Activated T-cell treated with anti-CD3 and anti-CD28 coated beads, Interleukin-2, amount 50 U/mL, for 72 hours (primary cell): ENCODE measurements around the gene PDGFC. TPM values are rescaled to one million over a fixed set of nuclear protein-coding genes. Genes with fewer than 3 reads are reported as not detected.
A peak's percentile ranks its signal among the peaks of the same experiment; 100 is the strongest.

Source experiments
- ATAC-seq, 2 donors: fragments of 150-1000 bp; cut with Tn5 transposase; replicated peaks in 1 of 2; 2 replicates each; pipeline ENCODE4 v1.10.0; 2021; ENCODE audit warnings: moderate library complexity in 2 of 2, mild to moderate bottlenecking in 1 of 2
- DNase-seq, 2 donors: peaks; one replicate each; pipeline ENCODE4 v3.0.0; 2021 to 2022; ENCODE audit warnings: mixed read lengths in 1 of 2
- H3K27ac Mint-ChIP-seq: one replicate; pipeline ENCODE4 v1.8.0; 2022; ENCODE audit warnings: mild to moderate bottlenecking, moderate library complexity, mixed read lengths
- H3K27me3 Mint-ChIP-seq: one replicate; pipeline ENCODE4 v1.8.0; 2022; ENCODE audit warnings: low read depth, mixed read lengths
- H3K36me3 Mint-ChIP-seq, 2 donors: one replicate each; pipeline ENCODE4 v1.8.0; 2022; ENCODE audit warnings: mixed read lengths in 2 of 2, mild to moderate bottlenecking in 1 of 2; ENCODE audit not compliant: insufficient read depth in 2 of 2
- H3K4me1 Mint-ChIP-seq: one replicate; pipeline ENCODE4 v1.8.0; 2022; ENCODE audit warnings: low read depth, mixed read lengths
- H3K4me3 Mint-ChIP-seq, 2 donors: one replicate each; pipeline ENCODE4 v1.8.0; 2022; ENCODE audit warnings: mild to moderate bottlenecking in 2 of 2, mixed read lengths in 2 of 2, moderate library complexity in 2 of 2
- H3K9me3 Mint-ChIP-seq, 2 donors: one replicate each; pipeline ENCODE4 v1.8.0; 2022; ENCODE audit warnings: mixed read lengths in 2 of 2
- total RNA-seq, 2 donors: library from RNA; stranded (reverse); gene quantifications; one replicate each; pipeline ENCODE4 v1.2.3, GENCODE V29; 2022

PDGFC gene
- total RNA-seq, 2 donors from 2014 or later = not detected

- Mint-ChIP-seq H3K36me3 (no peaks in the 10 kb centered on the region), H3K9me3 (peaks cover 0 to 3% of the 10 kb centered on the region in 2 donors), H3K27ac (no peak overlapping the region), H3K4me3 (no peak overlapping the region), H3K4me1 (no peaks in the 10 kb centered on the region), H3K27me3 (no peaks in the 10 kb centered on the region)
- ATAC-seq (no peak), DNase-seq (no peak)
Observed at GRCh38 chr4:156771171-156771837, 200.3 kb downstream of the PDGFC start.

GRCh38 chr4:156770140-156770539 lies 201.5 kb downstream of the PDGFC start:
- no peak overlapping the region for H3K27ac Mint-ChIP-seq
- no peaks in the 10 kb centered on the region for H3K36me3 Mint-ChIP-seq
- ATAC-seq (no peak), DNase-seq (no peak)
- no peaks in the 10 kb centered on the region for H3K27me3 Mint-ChIP-seq
- H3K4me3 Mint-ChIP-seq = no peak overlapping the region
- H3K4me1 Mint-ChIP-seq = no peaks in the 10 kb centered on the region
- peaks cover 0 to 3% of the 10 kb centered on the region in 2 donors for H3K9me3 Mint-ChIP-seq

DNA sequence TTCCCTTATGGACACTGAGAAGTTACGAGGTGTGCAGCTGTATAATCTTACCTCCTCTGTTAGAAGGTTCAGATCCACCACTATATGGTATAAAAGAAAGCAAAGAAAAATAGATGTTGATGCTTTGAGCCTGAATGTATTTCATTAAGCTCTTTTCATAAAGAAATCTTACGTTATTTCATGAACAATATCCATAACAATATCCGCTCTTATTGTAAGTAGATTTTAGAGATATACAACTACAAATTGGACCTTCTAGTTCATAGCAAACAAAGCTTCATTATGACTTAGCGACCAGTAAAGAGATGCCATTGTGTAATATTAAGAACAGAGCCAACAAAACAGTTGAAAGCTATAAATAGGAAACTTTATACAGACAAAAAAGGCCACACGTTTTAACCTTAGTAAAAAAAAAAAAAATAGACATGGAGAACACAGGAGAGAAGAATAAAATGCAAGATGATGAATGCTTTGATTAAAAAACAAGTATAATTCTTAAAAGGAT lies 203.6 kb downstream of the PDGFC start:
- Mint-ChIP-seq H3K4me3 (no peak overlapping the region), H3K4me1 (no peaks in the 10 kb centered on the region), H3K27me3 (no peaks in the 10 kb centered on the region), H3K27ac (peak overlapping the region; percentile 46), H3K36me3 (no peaks in the 10 kb centered on the region), H3K9me3 (peaks cover 0 to 3% of the 10 kb centered on the region in 2 donors)
- DNase-seq (no peak), ATAC-seq (no peak)

GRCh38 chr4:156766846-156767245 lies 204.8 kb downstream of the PDGFC start:
- no peaks in the 10 kb centered on the region for H3K9me3 Mint-ChIP-seq
- no peaks in the 10 kb centered on the region for H3K4me1 Mint-ChIP-seq
- H3K27me3 Mint-ChIP-seq = no peaks in the 10 kb centered on the region
- H3K36me3 Mint-ChIP-seq = no peaks in the 10 kb centered on the region
- no peak overlapping the region for H3K4me3 Mint-ChIP-seq
- H3K27ac Mint-ChIP-seq = no peak overlapping the region
- ATAC-seq (no peak), DNase-seq (no peak)

- Mint-ChIP-seq H3K9me3 (no peaks in the 10 kb centered on the region), H3K27me3 (no peaks in the 10 kb centered on the region), H3K4me1 (no peaks in the 10 kb centered on the region), H3K36me3 (no peaks in the 10 kb centered on the region), H3K4me3 (no peak overlapping the region), H3K27ac (no peak overlapping the region)
- no peak for DNase-seq
- no peak for ATAC-seq
Observed at GRCh38 chr4:156765277-156765676, 206.3 kb downstream of the PDGFC start.

GRCh38 chr4:156764846-156765245 lies 206.8 kb downstream of the PDGFC start:
- Mint-ChIP-seq H3K27me3 (no peaks in the 10 kb centered on the region), H3K27ac (no peak overlapping the region), H3K9me3 (no peaks in the 10 kb centered on the region), H3K4me3 (no peak overlapping the region), H3K4me1 (no peaks in the 10 kb centered on the region), H3K36me3 (no peaks in the 10 kb centered on the region)
- DNase-seq = no peak
- no peak for ATAC-seq

- H3K4me3 Mint-ChIP-seq = no peak overlapping the region
- ATAC-seq (no peak), DNase-seq (no peak)
- no peaks in the 10 kb centered on the region for H3K9me3 Mint-ChIP-seq
- no peaks in the 10 kb centered on the region for H3K27me3 Mint-ChIP-seq
- H3K27ac Mint-ChIP-seq = no peak overlapping the region
- H3K36me3 Mint-ChIP-seq = no peaks in the 10 kb centered on the region
- no peaks in the 10 kb centered on the region for H3K4me1 Mint-ChIP-seq
Observed at GRCh38 chr4:156764145-156764544, 207.5 kb downstream of the PDGFC start.

DNA sequence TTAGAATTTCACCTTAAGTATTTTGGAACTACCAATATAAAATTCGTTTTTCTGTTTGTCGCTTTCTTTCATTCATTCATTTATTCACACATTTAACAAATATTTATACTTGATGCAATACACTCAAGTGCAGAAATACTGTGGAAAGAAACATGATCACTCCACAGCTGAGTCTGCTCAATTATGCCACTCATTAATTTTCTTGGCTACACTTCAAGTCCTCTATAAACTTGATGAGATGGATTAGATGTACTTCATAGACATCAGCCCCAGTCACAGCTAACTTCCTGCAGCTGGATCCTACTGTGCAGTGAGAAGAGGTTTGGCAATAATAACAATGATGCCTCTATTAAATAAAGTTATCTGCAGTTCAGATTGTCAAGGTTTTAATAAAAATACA lies 208.1 kb downstream of the PDGFC start:
- no peaks in the 10 kb centered on the region for H3K27me3 Mint-ChIP-seq
- no peak overlapping the region for H3K4me3 Mint-ChIP-seq
- no peaks in the 10 kb centered on the region for H3K4me1 Mint-ChIP-seq
- DNase-seq (no peak), ATAC-seq (no peak)
- peaks cover 0 to 2% of the 10 kb centered on the region in 2 donors for H3K9me3 Mint-ChIP-seq
- no peaks in the 10 kb centered on the region for H3K36me3 Mint-ChIP-seq
- H3K27ac Mint-ChIP-seq = no peak overlapping the region

DNA sequence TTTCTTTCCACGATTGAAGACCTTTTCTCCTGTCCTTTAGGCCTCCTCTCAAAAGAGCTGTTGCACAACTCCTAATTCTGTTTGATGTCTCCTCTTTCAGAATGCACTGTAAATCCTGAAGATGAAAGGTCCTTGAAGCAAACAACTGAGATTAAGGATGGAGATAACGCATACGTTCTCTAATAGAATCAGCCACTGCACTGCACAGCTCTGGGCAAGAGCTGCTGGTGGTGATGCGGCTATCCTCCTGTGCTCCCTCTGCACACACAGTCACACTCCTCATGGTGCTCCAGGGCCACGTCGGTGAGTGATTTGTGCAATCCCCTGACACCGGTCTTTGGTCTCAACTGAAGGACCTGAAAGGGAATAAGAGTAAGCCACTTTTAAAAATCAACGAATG lies 208.7 kb downstream of the PDGFC start:
- no peak overlapping the region for H3K27ac Mint-ChIP-seq
- ATAC-seq (no peak), DNase-seq (no peak)
- H3K4me3 Mint-ChIP-seq = no peak overlapping the region
- H3K9me3 Mint-ChIP-seq = peaks cover 6 to 7% of the 10 kb centered on the region in 2 donors
- H3K4me1 Mint-ChIP-seq = no peaks in the 10 kb centered on the region
- H3K27me3 Mint-ChIP-seq = no peaks in the 10 kb centered on the region
- H3K36me3 Mint-ChIP-seq = no peaks in the 10 kb centered on the region

DNA sequence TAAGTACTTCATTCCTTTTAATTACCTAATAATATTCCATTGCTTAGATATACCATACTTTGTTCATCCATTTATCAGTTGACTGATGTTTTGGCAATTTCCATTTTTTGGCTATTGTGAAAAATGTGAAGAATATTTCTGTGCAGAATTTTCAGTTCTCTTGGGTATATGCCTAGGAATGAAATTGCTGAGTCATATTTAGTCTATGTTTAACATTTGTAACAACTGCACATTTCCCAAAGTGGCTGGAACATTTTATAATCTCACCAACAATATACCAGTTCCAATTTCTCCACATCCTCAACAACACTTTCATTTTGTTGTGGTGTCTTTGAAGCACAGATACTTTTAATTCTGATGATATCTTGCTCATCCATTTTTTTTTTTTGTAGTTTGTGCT lies 215.5 kb downstream of the PDGFC start:
- H3K4me3 Mint-ChIP-seq = no peak overlapping the region
- ATAC-seq = no peak
- peaks cover 6 to 12% of the 10 kb centered on the region in 2 donors for H3K9me3 Mint-ChIP-seq
- no peaks in the 10 kb centered on the region for H3K36me3 Mint-ChIP-seq
- H3K27me3 Mint-ChIP-seq = no peaks in the 10 kb centered on the region
- DNase-seq = no peak
- no peaks in the 10 kb centered on the region for H3K4me1 Mint-ChIP-seq
- H3K27ac Mint-ChIP-seq = no peak overlapping the region

GRCh38 chr4:156754832-156755570 lies 216.6 kb downstream of the PDGFC start:
- no peak for ATAC-seq
- Mint-ChIP-seq H3K9me3 (peaks cover 8 to 14% of the 10 kb centered on the region in 2 donors), H3K27me3 (no peaks in the 10 kb centered on the region), H3K27ac (no peak overlapping the region), H3K36me3 (no peaks in the 10 kb centered on the region), H3K4me3 (no peak overlapping the region), H3K4me1 (no peaks in the 10 kb centered on the region)
- no peak for DNase-seq

DNA sequence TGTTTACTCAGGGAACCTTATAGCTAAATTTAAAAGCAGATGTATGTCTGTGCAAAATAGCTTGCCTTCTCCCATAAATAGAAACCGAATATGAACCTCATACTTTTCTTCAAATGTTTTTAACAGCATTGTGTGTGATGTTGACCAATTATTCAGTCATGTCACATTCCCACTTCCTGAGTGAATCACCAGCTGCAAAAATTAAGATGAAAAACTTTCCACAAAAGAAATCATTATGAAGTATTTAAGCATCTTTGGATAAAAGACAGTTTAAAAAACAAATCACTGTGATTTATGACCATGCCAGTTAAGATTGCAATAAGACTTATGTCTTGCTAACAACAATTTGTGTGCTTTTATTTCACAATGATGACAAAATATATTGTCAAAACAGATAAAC lies 220.1 kb downstream of the PDGFC start:
- Mint-ChIP-seq H3K4me3 (no peak overlapping the region), H3K9me3 (peaks cover 5 to 13% of the 10 kb centered on the region in 2 donors), H3K36me3 (no peaks in the 10 kb centered on the region), H3K27me3 (no peaks in the 10 kb centered on the region), H3K4me1 (no peaks in the 10 kb centered on the region), H3K27ac (no peak overlapping the region)
- DNase-seq (no peak), ATAC-seq (no peak)

DNA sequence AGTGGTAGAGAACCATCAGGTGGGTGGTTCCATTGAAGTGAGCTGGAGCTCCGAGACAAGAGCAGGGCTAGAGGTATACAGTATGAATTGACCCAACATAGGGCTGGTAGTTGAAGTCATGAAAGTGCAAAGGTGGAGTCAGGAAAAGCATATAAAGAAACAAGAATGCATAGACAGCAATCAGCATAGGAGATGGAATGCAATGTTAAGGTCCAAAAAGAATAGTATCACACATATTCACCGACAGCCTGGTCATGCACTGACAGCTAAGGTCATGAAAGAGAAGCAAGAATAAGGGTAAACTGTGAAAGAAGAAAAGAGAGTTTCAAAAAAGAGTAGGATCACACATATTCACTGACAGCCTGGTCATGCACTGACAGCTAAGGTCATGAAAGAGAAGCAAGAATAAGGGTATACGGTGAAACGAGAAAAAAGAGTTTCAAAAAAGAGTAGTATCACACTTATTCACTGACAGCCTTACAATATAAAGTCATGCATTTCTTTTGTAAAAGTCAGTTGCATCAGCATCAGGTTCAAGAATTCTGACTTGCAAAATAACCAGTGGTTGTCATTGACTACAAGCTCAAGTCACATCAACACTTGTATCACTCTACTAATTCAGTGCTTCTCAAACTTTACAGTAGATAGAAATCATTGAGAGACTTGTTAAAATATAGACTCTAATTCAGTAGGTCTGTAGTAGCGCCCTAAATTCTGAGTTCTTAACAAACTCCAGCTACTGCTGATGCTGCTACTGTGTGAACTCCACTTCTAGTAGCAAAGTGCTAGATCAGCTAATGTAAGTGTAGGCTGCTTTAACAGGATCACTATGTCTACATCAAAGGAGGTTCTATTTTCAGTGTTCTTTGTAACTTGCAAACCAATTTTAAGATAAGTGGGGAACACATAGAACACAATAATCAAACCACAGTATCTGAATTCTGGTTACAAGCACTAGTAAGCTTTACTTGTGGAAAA lies 221.9 kb downstream of the PDGFC start:
- ATAC-seq (no peak), DNase-seq (no peak)
- Mint-ChIP-seq H3K4me3 (no peak overlapping the region), H3K36me3 (no peaks in the 10 kb centered on the region), H3K27me3 (no peaks in the 10 kb centered on the region), H3K9me3 (peaks cover 5 to 11% of the 10 kb centered on the region in 2 donors), H3K27ac (no peak overlapping the region), H3K4me1 (no peaks in the 10 kb centered on the region)
